GM21723 (cell line): Measurements from ENCODE around the gene SLIT1.
A peak's percentile ranks its signal among the peaks of the same experiment; 100 is the strongest.

Source experiments
- ATAC-seq: cut with Tn5 transposase; IDR thresholded peaks from one replicate; pipeline ENCODE4 v1.9.1; 2021; ENCODE audit warnings: mild to moderate bottlenecking, moderate library complexity; ENCODE audit not compliant: unreplicated experiment

The SLIT1 gene

GRCh38 chr10:96984541-96985131 lies 201.1 kb downstream of the SLIT1 start:
- peak; percentile 63 for ATAC-seq

- no peak for ATAC-seq
These were observed 203.4 kb downstream of the SLIT1 start for GRCh38 chr10:96982149-96982930.

- ATAC-seq = peak; percentile 79
These were observed 207.1 kb downstream of the SLIT1 start for GRCh38 chr10:96978621-96979154.

GRCh38 chr10:96975136-96975535 lies 210.6 kb downstream of the SLIT1 start:
- no peak for ATAC-seq

- no peak for ATAC-seq
These were observed 211.7 kb downstream of the SLIT1 start for GRCh38 chr10:96973809-96974747.

- ATAC-seq = no peak
These were observed 213.5 kb downstream of the SLIT1 start for GRCh38 chr10:96972264-96972663.

GRCh38 chr10:96971324-96971723 lies 214.4 kb downstream of the SLIT1 start:
- ATAC-seq = no peak

- ATAC-seq = no peak
These were observed 216.9 kb downstream of the SLIT1 start for GRCh38 chr10:96968682-96969423.

GRCh38 chr10:96967847-96968246 lies 217.9 kb downstream of the SLIT1 start:
- no peak for ATAC-seq

GRCh38 chr10:96964131-96964530 lies 221.6 kb downstream of the SLIT1 start:
- ATAC-seq = no peak

- no peak for ATAC-seq
These were observed 224.9 kb downstream of the SLIT1 start for GRCh38 chr10:96960872-96961271.

GRCh38 chr10:96959733-96960132 lies 226.0 kb downstream of the SLIT1 start:
- ATAC-seq = no peak

- no peak for ATAC-seq
These were observed 227.7 kb downstream of the SLIT1 start for GRCh38 chr10:96958071-96958470.

GRCh38 chr10:96955794-96956193 lies 230.0 kb downstream of the SLIT1 start:
- no peak for ATAC-seq

- ATAC-seq = no peak
These were observed 233.8 kb downstream of the SLIT1 start for GRCh38 chr10:96951954-96952353.

GRCh38 chr10:96949039-96949683 lies 236.6 kb downstream of the SLIT1 start:
- no peak for ATAC-seq
